Measurements from ENCODE around the gene NAPG.
"Not testable (repeated sequence)": the region's sequence is repeated elsewhere in the genome, so short reads cannot be mapped to it uniquely, and the experiment has no call there.

The NAPG gene

GRCh38 chr18:10585260-10585659, 59.4 kb downstream of the NAPG start:
- no peak for DNase-seq

- DNase-seq = peak in 1 of 2 experiments; percentile 45
Observed at GRCh38 chr18:10588975-10589374, 63.1 kb downstream of the NAPG start.

DNA sequence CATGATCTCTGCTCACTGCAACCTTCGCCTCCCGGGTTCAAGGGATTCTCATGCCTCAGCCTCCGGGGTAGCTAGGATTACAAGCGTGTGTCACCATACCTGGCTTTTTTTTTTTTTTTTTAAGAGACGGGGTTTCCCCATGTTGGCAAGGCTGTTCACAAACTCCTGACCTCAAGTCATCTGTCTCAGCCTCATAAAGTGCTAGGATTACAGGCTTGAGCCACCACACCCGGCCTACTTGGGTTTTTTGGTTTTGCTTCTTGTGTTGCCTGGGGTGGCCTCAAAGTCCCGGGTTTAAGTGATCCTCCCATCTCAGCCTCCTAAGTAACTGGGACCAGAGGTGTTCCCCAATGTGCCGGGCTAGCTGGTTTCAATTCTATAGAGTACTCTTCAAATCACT, 64.6 kb downstream of the NAPG start:
- DNase-seq = no peak

GRCh38 chr18:10591896-10592295, 66.1 kb downstream of the NAPG start:
- no peak for DNase-seq

- DNase-seq = not testable (repeated sequence)
Observed at GRCh38 chr18:10593366-10594022, 67.7 kb downstream of the NAPG start.

DNA sequence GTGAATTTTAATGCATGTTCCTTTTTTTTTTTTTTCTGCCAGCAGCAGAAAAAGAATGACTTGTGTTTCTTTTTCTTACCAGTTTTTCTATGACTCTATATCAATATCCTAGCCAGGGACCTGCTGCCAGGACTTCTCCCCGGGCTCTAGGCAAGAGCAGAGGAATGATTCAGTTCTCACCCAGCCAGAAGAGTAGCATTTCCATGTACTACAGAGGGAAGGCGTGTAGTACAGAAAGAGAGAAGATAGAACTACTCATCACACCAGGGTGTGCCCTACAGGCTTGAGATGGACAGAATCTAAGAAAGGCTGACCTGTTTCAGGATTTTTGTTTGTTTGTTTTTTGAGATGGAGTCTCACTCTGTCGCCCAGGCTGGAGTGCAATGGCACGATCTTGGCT, 70.1 kb downstream of the NAPG start:
- not testable (repeated sequence) for DNase-seq

GRCh38 chr18:10597695-10598094, 71.9 kb downstream of the NAPG start:
- DNase-seq = not testable (repeated sequence)

DNA sequence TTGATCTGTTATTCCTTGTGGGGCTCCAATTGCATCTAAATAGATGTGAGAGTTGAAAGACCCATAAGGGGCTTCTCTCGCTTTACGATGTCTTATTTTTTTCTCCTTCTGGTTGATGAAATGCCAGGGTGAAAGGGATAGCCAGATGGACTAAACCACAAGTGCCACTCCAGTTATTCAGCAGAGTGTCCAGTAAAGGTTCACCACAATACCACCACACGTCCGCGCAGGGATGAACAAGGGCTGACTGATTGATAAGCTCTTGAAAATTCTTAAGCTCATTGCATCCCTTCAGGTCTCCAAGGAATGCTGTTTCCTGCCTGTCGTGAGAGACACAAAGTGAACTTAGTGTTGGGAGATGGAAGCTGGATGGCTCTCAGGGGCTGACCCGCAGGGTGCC, 74.9 kb downstream of the NAPG start:
- peak; percentile 25 to 77 for DNase-seq
